SU-DHL-6 (cell line): ENCODE measurements around the gene POU4F3.

Experiments used
- H2AFZ ChIP-seq: fragments of 200-600 bp; sonication (generic); 2 replicates; pipeline ENCODE4 v1.6.1; 2014; ENCODE audit warnings: low read depth, mild to moderate bottlenecking, moderate library complexity, mixed read lengths, antibody characterized with exemption, low read length; ENCODE audit not compliant: severe bottlenecking
- H3F3A ChIP-seq: fragments of 200-600 bp; shearing (Covaris generic); 2 replicates; pipeline ENCODE4 v1.6.0; 2016; ENCODE audit warnings: antibody characterized with exemption, mild to moderate bottlenecking; ENCODE audit not compliant: insufficient read depth
- H3K27ac ChIP-seq: fragments of 200-600 bp; sonication (generic); 2 replicates; pipeline ENCODE4 v1.5.1; 2016; ENCODE audit warnings: low read depth, mild to moderate bottlenecking, low read length, moderate library complexity, mixed read lengths
- H3K27me3 ChIP-seq: fragments of 200-600 bp; sonication (generic), shearing (Covaris generic); 2 replicates; pipeline ENCODE4 v1.6.0; 2014; ENCODE audit warnings: mild to moderate bottlenecking, low read length
- H3K36me3 ChIP-seq: fragments of 200-600 bp; sonication (generic); 2 replicates; pipeline ENCODE4 v1.6.1; 2014; ENCODE audit warnings: mild to moderate bottlenecking, low read length, mixed read lengths
- H3K4me2 ChIP-seq: fragments of 300-600, 200-600 bp; shearing (Covaris generic), sonication (generic); 2 replicates; pipeline ENCODE4 v1.6.0; 2014; ENCODE audit warnings: low read length, low read depth, mild to moderate bottlenecking; ENCODE audit not compliant: poor library complexity, severe bottlenecking
- H3K4me3 ChIP-seq: fragments of 200-600 bp; sonication (generic); 2 replicates; pipeline ENCODE4 v1.5.1; 2014; ENCODE audit warnings: antibody characterized with exemption, low read length, mild to moderate bottlenecking, mixed read lengths; ENCODE audit not compliant: insufficient read depth, poor library complexity, severe bottlenecking
- H3K79me2 ChIP-seq: fragments of 200-600 bp; sonication (generic); 2 replicates; pipeline ENCODE4 v1.6.1; 2014; ENCODE audit warnings: mild to moderate bottlenecking, low read length, moderate library complexity; ENCODE audit not compliant: insufficient read depth
- H3K9ac ChIP-seq: fragments of 200-600 bp; sonication (generic); 2 replicates; pipeline ENCODE4 v1.7.0; 2014; ENCODE audit warnings: mild to moderate bottlenecking, low read length
- H3K9me2 ChIP-seq: fragments of 200-600 bp; sonication (generic); replicated peaks from 2 replicates; pipeline ENCODE4 v1.6.1; 2014; ENCODE audit warnings: low read length; ENCODE audit not compliant: insufficient read depth
- H3K9me3 ChIP-seq: fragments of 200-600 bp; sonication (generic); 2 replicates; pipeline ENCODE4 v1.6.1; 2014; ENCODE audit warnings: low read length, mixed read lengths; ENCODE audit not compliant: insufficient read depth
- H4K20me1 ChIP-seq: fragments of 200-600 bp; sonication (generic); 2 replicates; pipeline ENCODE4 v1.6.1; 2014; ENCODE audit warnings: low read depth, mild to moderate bottlenecking, antibody characterized with exemption, low read length, moderate library complexity, mixed read lengths
- EZH2phosphoT487 ChIP-seq: fragments of 200-600 bp; sonication (generic), shearing (Covaris generic); conservative IDR thresholded peaks from 2 replicates; pipeline ENCODE4 v1.6.1; 2018; ENCODE audit warnings: mild to moderate bottlenecking, antibody characterized with exemption, low read length, moderate library complexity, mixed read lengths
- TF ChIP-seq, protein P1 (sequence below): fragments of 200-600 bp; sonication (generic); IDR thresholded peaks from one replicate; pipeline ENCODE4 v1.5.1; 2017; ENCODE audit warnings: antibody characterized with exemption, mild to moderate bottlenecking, low read length, moderate library complexity; ENCODE audit not compliant: insufficient read depth, poor library complexity, severe bottlenecking

Gene POU4F3

DNA sequence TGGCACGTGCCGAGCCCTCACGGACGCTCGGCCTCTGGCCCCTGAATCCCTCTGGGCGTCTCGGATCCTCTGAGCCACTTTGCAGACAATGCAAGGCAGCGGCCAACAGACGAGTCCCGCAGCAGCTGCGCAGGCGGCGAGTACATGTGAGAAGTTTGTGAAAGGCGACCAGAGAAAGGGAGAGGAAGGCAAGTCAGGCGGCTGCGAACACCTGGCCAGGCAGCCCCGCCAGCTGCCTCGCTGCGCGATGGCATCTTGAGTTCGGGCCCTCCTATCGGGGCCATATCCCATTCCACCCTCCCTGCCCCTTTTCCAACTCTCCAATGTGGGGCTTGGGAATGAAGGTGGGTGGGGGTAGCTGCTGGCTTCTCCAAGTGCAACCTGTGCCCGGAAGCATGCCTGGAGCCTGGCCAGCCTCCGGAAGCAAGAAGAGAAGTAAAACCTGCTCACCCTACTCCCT lies 4.5 kb upstream of the POU4F3 start:
- Histone ChIP-seq H3K4me3 (no peak overlapping the region), H3K27ac (no peak overlapping the region), H2AFZ (no peak overlapping the region), H3K27me3 (no peaks in the 10 kb centered on the region), H3K4me2 (no peak overlapping the region), H3K36me3 (no peaks in the 10 kb centered on the region), H3K9me3 (no peaks in the 10 kb centered on the region), H3K9ac (no peak overlapping the region), H4K20me1 (no peaks in the 10 kb centered on the region), H3K9me2 (no peaks in the 10 kb centered on the region), H3F3A (no peaks in the 10 kb centered on the region), H3K79me2 (no peaks in the 10 kb centered on the region)
- TF ChIP-seq EZH2phosphoT487 = no peak
- TF ChIP-seq, protein P1, sequence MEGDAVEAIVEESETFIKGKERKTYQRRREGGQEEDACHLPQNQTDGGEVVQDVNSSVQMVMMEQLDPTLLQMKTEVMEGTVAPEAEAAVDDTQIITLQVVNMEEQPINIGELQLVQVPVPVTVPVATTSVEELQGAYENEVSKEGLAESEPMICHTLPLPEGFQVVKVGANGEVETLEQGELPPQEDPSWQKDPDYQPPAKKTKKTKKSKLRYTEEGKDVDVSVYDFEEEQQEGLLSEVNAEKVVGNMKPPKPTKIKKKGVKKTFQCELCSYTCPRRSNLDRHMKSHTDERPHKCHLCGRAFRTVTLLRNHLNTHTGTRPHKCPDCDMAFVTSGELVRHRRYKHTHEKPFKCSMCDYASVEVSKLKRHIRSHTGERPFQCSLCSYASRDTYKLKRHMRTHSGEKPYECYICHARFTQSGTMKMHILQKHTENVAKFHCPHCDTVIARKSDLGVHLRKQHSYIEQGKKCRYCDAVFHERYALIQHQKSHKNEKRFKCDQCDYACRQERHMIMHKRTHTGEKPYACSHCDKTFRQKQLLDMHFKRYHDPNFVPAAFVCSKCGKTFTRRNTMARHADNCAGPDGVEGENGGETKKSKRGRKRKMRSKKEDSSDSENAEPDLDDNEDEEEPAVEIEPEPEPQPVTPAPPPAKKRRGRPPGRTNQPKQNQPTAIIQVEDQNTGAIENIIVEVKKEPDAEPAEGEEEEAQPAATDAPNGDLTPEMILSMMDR = no peak

DNA sequence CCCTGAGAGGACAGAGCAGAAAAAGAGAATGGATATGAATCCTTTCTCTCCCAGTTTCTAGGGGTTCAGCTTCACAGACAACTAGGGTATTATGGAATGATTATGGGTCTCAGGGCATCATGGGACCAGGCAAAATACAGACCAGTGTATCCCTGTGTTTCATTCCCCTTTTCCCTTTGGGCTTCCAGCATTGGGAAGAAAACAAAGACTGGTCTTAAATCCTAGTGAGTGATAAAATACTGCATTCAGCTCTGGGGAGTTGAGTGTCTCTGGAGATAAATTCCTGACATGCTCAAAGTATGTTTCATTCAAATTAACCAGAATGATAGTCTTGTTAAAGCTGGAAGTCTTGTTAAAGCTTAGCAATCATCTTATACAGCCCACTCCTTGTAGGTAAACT lies 2.4 kb upstream of the POU4F3 start:
- TF ChIP-seq, protein P1 = no peak
- TF ChIP-seq EZH2phosphoT487 = no peak
- Histone ChIP-seq H2AFZ (no peak overlapping the region), H3F3A (no peaks in the 10 kb centered on the region), H3K9me3 (no peaks in the 10 kb centered on the region), H3K4me3 (no peak overlapping the region), H3K9ac (no peak overlapping the region), H3K9me2 (no peaks in the 10 kb centered on the region), H3K4me2 (no peak overlapping the region), H3K79me2 (no peaks in the 10 kb centered on the region), H3K27me3 (no peaks in the 10 kb centered on the region), H4K20me1 (no peaks in the 10 kb centered on the region), H3K27ac (no peak overlapping the region), H3K36me3 (no peaks in the 10 kb centered on the region)

DNA sequence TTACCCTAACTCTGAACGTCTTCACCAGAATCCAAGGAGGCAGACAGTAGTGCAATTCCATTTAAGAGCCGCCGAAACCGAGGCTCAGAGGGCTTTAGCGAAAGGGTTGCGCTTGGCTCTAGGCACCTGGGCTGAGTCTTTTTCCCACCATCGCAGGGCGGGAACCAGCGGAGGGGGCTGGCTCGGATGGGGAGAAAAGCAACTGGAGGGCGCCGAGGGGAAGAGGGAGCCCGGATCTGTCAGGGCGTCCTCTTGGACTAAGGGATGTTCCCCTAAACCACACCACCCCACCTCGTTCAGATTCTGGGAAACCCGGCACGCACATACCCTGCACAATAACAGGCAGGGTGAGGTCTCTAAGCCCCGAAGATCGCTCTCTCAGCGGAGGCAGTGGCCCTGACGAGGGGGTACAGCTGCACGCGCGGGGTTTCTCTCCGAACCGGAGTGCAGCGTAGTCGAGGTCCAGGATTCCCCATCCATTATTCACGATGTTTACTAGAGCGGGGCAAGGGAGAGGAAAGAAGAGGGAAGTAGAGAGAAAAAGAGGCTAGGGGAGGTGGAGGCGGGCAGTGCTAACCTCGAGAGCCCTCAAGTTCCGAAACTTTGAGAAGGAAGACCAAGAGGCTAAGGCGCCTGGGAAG lies 1.3 kb upstream of the POU4F3 start:
- TF ChIP-seq, protein P1 = no peak
- no peak for TF ChIP-seq EZH2phosphoT487
- Histone ChIP-seq H3K27ac (no peak overlapping the region), H3K79me2 (no peaks in the 10 kb centered on the region), H3K4me3 (no peak overlapping the region), H4K20me1 (no peaks in the 10 kb centered on the region), H3F3A (no peaks in the 10 kb centered on the region), H2AFZ (no peak overlapping the region), H3K4me2 (no peak overlapping the region), H3K9me2 (no peaks in the 10 kb centered on the region), H3K27me3 (no peaks in the 10 kb centered on the region), H3K36me3 (no peaks in the 10 kb centered on the region), H3K9ac (no peak overlapping the region), H3K9me3 (no peaks in the 10 kb centered on the region)
